HCT116 (cell line): ENCODE results near the gene RRAGD. TPM values are rescaled to one million over a fixed set of nuclear protein-coding genes. Genes with fewer than 3 reads are reported as not detected.

ENCODE experiments used
- ATAC-seq: fragments of 200-7000 bp; cut with Tn5 transposase; 2 replicates; pipeline ENCODE4 v1.9.1; 2020; ENCODE audit warnings: mild to moderate bottlenecking, moderate library complexity
- BruUV-seq: library from RNA; stranded (reverse); fragments of 400-500 nt; replicated peaks from 2 replicates; lab custom pipeline; 2021; lab: Mats Ljungman, UMichigan
- CTCF ChIA-PET: fragments of 300-600 bp; sonication (Branson Sonifier 250); formaldehyde crosslinking; loops from one replicate; lab custom pipeline; 2021; ENCODE audit warnings: antibody characterized with exemption; lab: Charles Lee
- POLR2A ChIA-PET: fragments of 300-600, 350-600 bp; sonication (Branson Sonifier 250); formaldehyde crosslinking; loops from one replicate; lab custom pipeline; 2021; ENCODE audit warnings: antibody characterized with exemption; lab: Charles Lee
- RAD21 ChIA-PET, 2 experiments: fragments of 300-600 bp; sonication (Branson Sonifier 250); formaldehyde crosslinking; loops; one replicate each; lab custom pipeline; 2023; ENCODE audit warnings: low total read pairs in 2 of 2; ENCODE audit not compliant: uncharacterized antibody in 2 of 2, unreplicated experiment in 2 of 2, low non-redundant PET in 1 of 2; lab: Charles Lee
- DNase-seq: peaks from one replicate; pipeline ENCODE4 v3.0.0-alpha.2; 2010; ENCODE audit warnings: low read depth, low spot score
- H2AFZ ChIP-seq: fragments of 200-600 bp; shearing (Covaris generic), sonication (generic); 2 replicates; pipeline ENCODE4 v1.6.1; 2017; ENCODE audit warnings: low read depth, mixed run types, mixed read lengths, antibody characterized with exemption, low read length; ENCODE audit not compliant: poor library complexity, severe bottlenecking
- H3K27ac ChIP-seq: 2 replicates; pipeline ENCODE4 v1.5.1; 2012; ENCODE audit warnings: low read depth, low read length
- H3K27me3 ChIP-seq: fragments of 200-600 bp; sonication (generic); 2 replicates; pipeline ENCODE4 v1.6.1; 2016; ENCODE audit warnings: mixed run types, low read length, mixed read lengths; ENCODE audit not compliant: insufficient read depth
- H3K36me3 ChIP-seq, 2 experiments: fragments of 200-500 bp in 1 of 2; fragments of 200-600 bp in 1 of 2; sonication (Bioruptor generic) in 1 of 2; sonication (generic) in 1 of 2; 2 replicates each; pipeline versions ENCODE4 v1.5.1 to v1.6.1; 2014 to 2016; ENCODE audit warnings: low read length in 2 of 2, inconsistent platforms in 1 of 2, mixed read lengths in 1 of 2, mixed run types in 1 of 2; ENCODE audit not compliant: insufficient read depth in 2 of 2, control insufficient read depth in 1 of 2
- H3K4me1 ChIP-seq, 2 experiments: fragments of 200-600 bp in 1 of 2; sonication (generic) in 1 of 2; 2 replicates each; pipeline versions ENCODE4 v1.5.1 to v1.6.1; 2012 to 2017; ENCODE audit warnings: low read length in 2 of 2, inconsistent platforms in 1 of 2, mild to moderate bottlenecking in 1 of 2, mixed read lengths in 1 of 2, mixed run types in 1 of 2, moderate library complexity in 1 of 2; ENCODE audit not compliant: insufficient read depth in 2 of 2, control insufficient read depth in 1 of 2
- H3K4me2 ChIP-seq: fragments of 200-600 bp; sonication (generic); 2 replicates; pipeline ENCODE4 v1.6.1; 2017; ENCODE audit warnings: mixed run types, low read length, mixed read lengths
- H3K4me3 ChIP-seq, 2 experiments: fragments of 200-600 bp in 1 of 2; sonication (generic) in 1 of 2; replicated peaks in 1 of 2; 2 replicates each; pipeline ENCODE4 v1.5.1; 2011 to 2016; ENCODE audit warnings: low read length in 2 of 2, control low read depth in 1 of 2, low read depth in 1 of 2, mild to moderate bottlenecking in 1 of 2, mixed read lengths in 1 of 2, mixed run types in 1 of 2
- H3K79me2 ChIP-seq: fragments of 200-600 bp; sonication (generic); 2 replicates; pipeline ENCODE4 v1.6.1; 2017; ENCODE audit warnings: mild to moderate bottlenecking, mixed run types, low read length, moderate library complexity, mixed read lengths; ENCODE audit not compliant: insufficient read depth
- H3K9ac ChIP-seq: fragments of 200-600 bp; sonication (generic); 2 replicates; pipeline ENCODE4 v1.6.1; 2016; ENCODE audit warnings: low read length, mixed read lengths
- H3K9me2 ChIP-seq: fragments of 200-600 bp; sonication (generic), shearing (Covaris generic); 2 replicates; pipeline ENCODE4 v1.6.1; 2017; ENCODE audit warnings: mixed run types, mild to moderate bottlenecking, moderate library complexity; ENCODE audit not compliant: insufficient read depth
- H3K9me3 ChIP-seq, 2 experiments: fragments of 200-500 bp in 1 of 2; fragments of 200-600 bp in 1 of 2; sonication (Bioruptor generic) in 1 of 2; sonication (generic) in 1 of 2; 2 replicates each; pipeline ENCODE4 v1.6.1; 2014 to 2017; ENCODE audit warnings: low read length in 2 of 2, mixed read lengths in 2 of 2, inconsistent platforms in 1 of 2, low read depth in 1 of 2, mild to moderate bottlenecking in 1 of 2, mixed run types in 1 of 2, moderate library complexity in 1 of 2; ENCODE audit not compliant: control insufficient read depth in 1 of 2, insufficient read depth in 1 of 2
- H4K20me1 ChIP-seq: fragments of 200-600 bp; sonication (generic), shearing (Covaris generic); 2 replicates; pipeline ENCODE4 v1.6.1; 2017; ENCODE audit warnings: mixed run types, mild to moderate bottlenecking, moderate library complexity; ENCODE audit not compliant: insufficient read depth
- ATF3 ChIP-seq: IDR thresholded peaks from 2 replicates; pipeline ENCODE4 v1.6.1; 2012
- CEBPB ChIP-seq: IDR thresholded peaks from 2 replicates; pipeline ENCODE4 v1.6.1; 2012; ENCODE audit warnings: low read depth
- CTCF ChIP-seq, 3 experiments: fragments of 200-600 bp in 1 of 3; sonication (generic) in 1 of 3; IDR thresholded peaks in 2 of 3; conservative IDR thresholded peaks in 1 of 3; 2 replicates each; pipeline ENCODE4 v1.5.1; 2012 to 2017; ENCODE audit warnings: low read depth in 2 of 3, low read length in 2 of 3, antibody characterized with exemption in 1 of 3, borderline replicate concordance in 1 of 3, control low read depth in 1 of 3, mild to moderate bottlenecking in 1 of 3, mixed read lengths in 1 of 3, mixed run types in 1 of 3, moderate library complexity in 1 of 3; ENCODE audit not compliant: insufficient read depth in 1 of 3
- EGR1 ChIP-seq: IDR thresholded peaks from 2 replicates; pipeline ENCODE4 v1.6.1; 2012; ENCODE audit warnings: low read depth
- ELF1 ChIP-seq: IDR thresholded peaks from 2 replicates; pipeline ENCODE4 v1.6.1; 2012; ENCODE audit warnings: low read depth, borderline replicate concordance
- EZH2 ChIP-seq: fragments of 200-600 bp; sonication (generic); IDR thresholded peaks from 2 replicates; pipeline ENCODE4 v1.6.1; 2017; ENCODE audit warnings: antibody characterized with exemption, mixed run types
- EZH2phosphoT487 ChIP-seq: fragments of 200-600 bp; IDR thresholded peaks from 2 replicates; pipeline ENCODE4 v1.6.1; 2018; ENCODE audit warnings: antibody characterized with exemption, borderline replicate concordance
- MAX ChIP-seq: IDR thresholded peaks from 2 replicates; pipeline ENCODE4 v1.6.1; 2012
- POLR2A ChIP-seq: IDR thresholded peaks from 2 replicates; pipeline ENCODE4 v1.7.0; 2011; ENCODE audit warnings: borderline replicate concordance; ENCODE audit not compliant: insufficient read depth, insufficient read length; ENCODE audit errors: extremely low read depth
- POLR2AphosphoS5 ChIP-seq: IDR thresholded peaks from 2 replicates; pipeline ENCODE4 v1.6.1; 2011; ENCODE audit warnings: mild to moderate bottlenecking, low read depth, low read length, moderate library complexity
- RAD21 ChIP-seq: IDR thresholded peaks from 2 replicates; pipeline ENCODE4 v1.6.1; 2012; ENCODE audit warnings: low read depth, mild to moderate bottlenecking
- SP1 ChIP-seq: IDR thresholded peaks from 2 replicates; pipeline ENCODE4 v1.6.1; 2012; ENCODE audit warnings: low read depth
- TCF7L2 ChIP-seq: IDR thresholded peaks from 2 replicates; pipeline ENCODE4 v1.7.0; 2011; ENCODE audit warnings: borderline replicate concordance, inconsistent platforms; ENCODE audit not compliant: insufficient read depth, insufficient read length; ENCODE audit errors: extremely low read depth
- YY1 ChIP-seq: IDR thresholded peaks from 2 replicates; pipeline ENCODE4 v1.6.1; 2011; ENCODE audit warnings: low read length, low read depth, moderate library complexity, mild to moderate bottlenecking; ENCODE audit not compliant: insufficient replicate concordance; ENCODE audit errors: extremely low read depth
- ZBTB33 ChIP-seq: IDR thresholded peaks from 2 replicates; pipeline ENCODE4 v1.6.1; 2011; ENCODE audit warnings: mild to moderate bottlenecking, low read length, moderate library complexity; ENCODE audit not compliant: insufficient replicate concordance; ENCODE audit errors: extremely low read depth
- ZFX ChIP-seq: fragments of 450-650 bp; IDR thresholded peaks from 2 replicates; pipeline ENCODE4 v1.6.1; 2017
- ZNF274 ChIP-seq: fragments of 200-500 bp; sonication (Bioruptor generic); IDR thresholded peaks from 2 replicates; pipeline ENCODE4 v1.6.1; 2014; ENCODE audit warnings: mild to moderate bottlenecking, low read depth, low read length, inconsistent platforms
- intact Hi-C: fragments of 100-400 bp; cut with micrococcal nuclease; formaldehyde crosslinking; loops from 2 replicates; pipeline ENCODE4 v1.10.0; 2022
- total RNA-seq: library from RNA; stranded (reverse); gene quantifications from one replicate; pipeline ENCODE4 v1.2.1, GENCODE V29; 2021; ENCODE audit not compliant: unreplicated experiment

RRAGD gene
- total RNA-seq, 1 experiment from 2014 or later: 15.9 TPM

GRCh38 chr6:89320012-89320559 is 92.0 kb downstream of the RRAGD start:
- intact Hi-C loops: no loop called here
- H3K79me2 ChIP-seq: no peaks in the 10 kb centered on the region
- H3K4me2 ChIP-seq: no peak overlapping the region
- DNase-seq (no peak), ATAC-seq (no peak)
- H3K36me3 ChIP-seq: no peaks in the 10 kb centered on the region
- no TSS peak for BruUV-seq
- 0 out of 2 replicates have a peak, but pooled peaks cover 3% of the 10 kb centered on the region for H3K9me2 ChIP-seq
- no peaks in the 10 kb centered on the region for H3K27me3 ChIP-seq
- ChIA-PET CTCF (no interaction called here), RAD21 (no interaction called here), POLR2A (no interaction called here)
- H3K9ac ChIP-seq: no peak overlapping the region
- H4K20me1 ChIP-seq: no peaks in the 10 kb centered on the region
- H2AFZ ChIP-seq: no peak overlapping the region
- H3K4me3 ChIP-seq: no peak overlapping the region
- no peak for TF ChIP-seq CEBPB
- no peak for TF ChIP-seq ATF3
- TF ChIP-seq RAD21: no peak
- no peak for TF ChIP-seq POLR2A
- TF ChIP-seq ZFX: no peak
- TF ChIP-seq TCF7L2: no peak
- no peaks in the 10 kb centered on the region for H3K4me1 ChIP-seq
- no peak overlapping the region for H3K27ac ChIP-seq
- H3K9me3 ChIP-seq: no peaks in the 10 kb centered on the region

- no peaks in the 10 kb centered on the region for H3K27me3 ChIP-seq
- ChIA-PET RAD21 (no interaction called here), POLR2A (no interaction called here), CTCF (no interaction called here)
- BruUV-seq: no TSS peak
- no peak overlapping the region for H3K4me3 ChIP-seq
- no peak overlapping the region for H3K9ac ChIP-seq
- intact Hi-C loops: no loop called here
- no peak overlapping the region for H3K27ac ChIP-seq
- no peaks in the 10 kb centered on the region for H3K9me2 ChIP-seq
- H3K79me2 ChIP-seq: no peaks in the 10 kb centered on the region
- no peaks in the 10 kb centered on the region for H4K20me1 ChIP-seq
- DNase-seq: no peak
- H3K4me1 ChIP-seq: peaks cover 1 to 7% of the 10 kb centered on the region in 2 experiments; a peak in 2 of 4 replicates
- no peaks in the 10 kb centered on the region for H3K9me3 ChIP-seq
- no peak for ATAC-seq
- no peak overlapping the region for H3K4me2 ChIP-seq
- no peaks in the 10 kb centered on the region for H3K36me3 ChIP-seq
- H2AFZ ChIP-seq: no peak overlapping the region
- TF ChIP-seq EGR1 (no peak), YY1 (no peak), EZH2phosphoT487 (no peak), ELF1 (no peak), CTCF (IDR thresholded peaks at IDR 0.05 in 2 of 3, conservative IDR thresholded peaks at IDR 0.05 in 1 of 3; ENCODE audit: borderline replicate concordance in 1 of 3, insufficient read depth in 1 of 3, low read depth in 2 of 3, low read length in 2 of 3) (no peak), ZBTB33 (no peak), POLR2AphosphoS5 (no peak), SP1 (no peak), MAX (no peak), EZH2 (no peak), ATF3 (no peak), ZNF274 (no peak)
Observed at GRCh38 chr6:89317067-89317466, 95.0 kb downstream of the RRAGD start.
